Measurements from ENCODE around the gene MAGI2.

MAGI2 gene

GRCh38 chr7:78704504-78704903 is 749.0 kb downstream of the MAGI2 start:
- DNase-seq (ENCODE audit: low spot score): no peak
- ChIA-PET POLR2A (ENCODE audit: low non-redundant PET) (no interaction called here), CTCF (interaction anchor here (0.5 kb wide), 1 partner anchor 112 kb away, joined by 3 read pairs; no protein-coding TSS in a partner anchor)
- H3K27ac ChIP-seq: no peak overlapping the region
- no peak for TF ChIP-seq CTCF (conservative IDR thresholded peaks at IDR 0.05; ENCODE audit: low read depth)

- CTCF ChIA-PET: interaction anchor here (0.5 kb wide), 1 partner anchor 744 kb away, joined by 3 read pairs; no protein-coding TSS in a partner anchor
These were observed 750.1 kb downstream of the MAGI2 start for GRCh38 chr7:78703391-78703790.

GRCh38 chr7:78702770-78703169 is 750.7 kb downstream of the MAGI2 start:
- no peak overlapping the region for H3K27ac ChIP-seq
- ChIA-PET POLR2A (ENCODE audit: low non-redundant PET) (no interaction called here), CTCF (interaction anchor here (0.5 kb wide), 1 partner anchor 744 kb away, joined by 3 read pairs; no protein-coding TSS in a partner anchor)
- DNase-seq (ENCODE audit: low spot score): peak; percentile 69
- TF ChIP-seq CTCF (conservative IDR thresholded peaks at IDR 0.05; ENCODE audit: low read depth): no peak

More at GRCh38 chr7:78703391-78703790, 750.1 kb downstream of the MAGI2 start:
- POLR2A ChIA-PET (ENCODE audit: low non-redundant PET): no interaction called here
- DNase-seq (ENCODE audit: low spot score): no peak
- no peak for TF ChIP-seq CTCF (conservative IDR thresholded peaks at IDR 0.05; ENCODE audit: low read depth)
- no peak overlapping the region for H3K27ac ChIP-seq

- no peak for DNase-seq (ENCODE audit: low spot score)
- no peak overlapping the region for H3K27ac ChIP-seq
- ChIA-PET CTCF (interaction anchor here (0.6 kb wide), 1 partner anchor 11 kb away, joined by 4 read pairs; no protein-coding TSS in a partner anchor), POLR2A (ENCODE audit: low non-redundant PET) (no interaction called here)
- TF ChIP-seq CTCF (conservative IDR thresholded peaks at IDR 0.05; ENCODE audit: low read depth): no peak
These were observed 757.6 kb downstream of the MAGI2 start for GRCh38 chr7:78695826-78696225.

- DNase-seq (ENCODE audit: low spot score): no peak
- ChIA-PET CTCF (no interaction called here), POLR2A (ENCODE audit: low non-redundant PET) (no interaction called here)
- H3K27ac ChIP-seq: no peak overlapping the region
- no peak for TF ChIP-seq CTCF (conservative IDR thresholded peaks at IDR 0.05; ENCODE audit: low read depth)
These were observed 761.9 kb downstream of the MAGI2 start for GRCh38 chr7:78691584-78691983.

GRCh38 chr7:78690174-78690573 is 763.3 kb downstream of the MAGI2 start:
- ChIA-PET POLR2A (ENCODE audit: low non-redundant PET) (no interaction called here), CTCF (no interaction called here)
- no peak for TF ChIP-seq CTCF (conservative IDR thresholded peaks at IDR 0.05; ENCODE audit: low read depth)
- no peak for DNase-seq (ENCODE audit: low spot score)
- no peak overlapping the region for H3K27ac ChIP-seq

- ChIA-PET POLR2A (ENCODE audit: low non-redundant PET) (no interaction called here), CTCF (no interaction called here)
- no peak overlapping the region for H3K27ac ChIP-seq
- TF ChIP-seq CTCF (conservative IDR thresholded peaks at IDR 0.05; ENCODE audit: low read depth): no peak
- no peak for DNase-seq (ENCODE audit: low spot score)
These were observed 765.1 kb downstream of the MAGI2 start for GRCh38 chr7:78688376-78688775.
